IMR-90 (cell line): ENCODE data around the gene GIMAP8. TPM values are rescaled to one million over a fixed set of nuclear protein-coding genes. Genes with fewer than 3 reads are reported as not detected.

Source experiments
- ATAC-seq: fragments of 200-7000 bp; cut with Tn5 transposase; 2 replicates; pipeline ENCODE4 v1.9.1; 2020; ENCODE audit warnings: low read depth, mild to moderate bottlenecking, moderate library complexity
- BruUV-seq: library from RNA; stranded (reverse); fragments of 400-500 nt; replicated peaks from 2 replicates; lab custom pipeline; 2021; lab: Mats Ljungman, UMichigan
- CTCF ChIA-PET: fragments of 300-600 bp; formaldehyde crosslinking; extraction: SDS; loops from one replicate; lab custom pipeline; 2021; ENCODE audit warnings: antibody characterized with exemption; lab: Yijun Ruan, JAX
- POLR2A ChIA-PET: fragments of 300-600 bp; sonication (Branson Sonifier 250); formaldehyde crosslinking; loops from one replicate; lab custom pipeline; 2022; ENCODE audit warnings: antibody characterized with exemption; ENCODE audit not compliant: unreplicated experiment; lab: Charles Lee
- DNase-seq: peaks from one replicate; pipeline ENCODE4 v3.0.0; 2013
- H2AFZ ChIP-seq: replicated peaks from 2 replicates; pipeline ENCODE3; 2013; ENCODE audit warnings: low read length, mild to moderate bottlenecking; ENCODE audit not compliant: poor library complexity
- H2AK5ac ChIP-seq: 2 replicates; pipeline ENCODE4 v1.6.1; 2013; ENCODE audit warnings: low read depth, low read length, inconsistent platforms
- H2AK9ac ChIP-seq: replicated peaks from 2 replicates; pipeline ENCODE3; 2013; ENCODE audit warnings: mild to moderate bottlenecking, low read depth, low read length, moderate library complexity; ENCODE audit not compliant: poor library complexity
- H2BK120ac ChIP-seq: 2 replicates; pipeline ENCODE4 v1.6.1; 2013; ENCODE audit warnings: low read depth, low read length, inconsistent platforms
- H2BK15ac ChIP-seq: 3 replicates; pipeline ENCODE4 v1.6.1; 2013; ENCODE audit warnings: low read depth, low read length, inconsistent platforms
- H2BK20ac ChIP-seq: 2 replicates; pipeline ENCODE4 v1.6.1; 2013; ENCODE audit warnings: low read depth, mild to moderate bottlenecking, inconsistent platforms, low read length, moderate library complexity
- H2BK5ac ChIP-seq: 2 replicates; pipeline ENCODE4 v1.6.1; 2013; ENCODE audit warnings: mild to moderate bottlenecking, low read depth, low read length, inconsistent platforms; ENCODE audit not compliant: poor library complexity, severe bottlenecking
- H3K14ac ChIP-seq: replicated peaks from 2 replicates; pipeline ENCODE4 v1.6.1; 2013; ENCODE audit warnings: low read depth, low read length, inconsistent platforms
- H3K18ac ChIP-seq: 2 replicates; pipeline ENCODE4 v1.6.1; 2013; ENCODE audit warnings: low read depth, low read length, control low read depth
- H3K23ac ChIP-seq: 2 replicates; pipeline ENCODE4 v1.6.1; 2013; ENCODE audit warnings: low read depth, low read length, inconsistent platforms
- H3K27ac ChIP-seq: 2 replicates; pipeline ENCODE4 v1.5.1; 2013; ENCODE audit warnings: mild to moderate bottlenecking, control low read depth, low read length; ENCODE audit not compliant: insufficient read depth
- H3K27me3 ChIP-seq: 2 replicates; pipeline ENCODE4 v1.6.1; 2013; ENCODE audit warnings: low read length; ENCODE audit not compliant: control insufficient read depth, insufficient read depth
- H3K36me3 ChIP-seq: 2 replicates; pipeline ENCODE4 v1.6.1; 2013; ENCODE audit warnings: low read length, mixed read lengths; ENCODE audit not compliant: control insufficient read depth, insufficient read depth
- H3K4ac ChIP-seq: 2 replicates; pipeline ENCODE4 v1.6.1; 2013; ENCODE audit warnings: low read depth, low read length, inconsistent platforms
- H3K4me1 ChIP-seq: 2 replicates; pipeline ENCODE4 v1.6.1; 2013; ENCODE audit warnings: low read length, mixed read lengths; ENCODE audit not compliant: control insufficient read depth, insufficient read depth
- H3K4me2 ChIP-seq: 2 replicates; pipeline ENCODE4 v1.6.1; 2013; ENCODE audit warnings: low read depth, mild to moderate bottlenecking, control low read depth, low read length, moderate library complexity
- H3K4me3 ChIP-seq: 2 replicates; pipeline ENCODE4 v1.5.1; 2013; ENCODE audit warnings: low read depth, mild to moderate bottlenecking, control low read depth, low read length, moderate library complexity; ENCODE audit not compliant: insufficient read depth
- H3K56ac ChIP-seq: 2 replicates; pipeline ENCODE4 v1.6.1; 2013; ENCODE audit warnings: low read length, inconsistent platforms; ENCODE audit not compliant: insufficient read depth; ENCODE audit errors: extremely low read depth
- H3K79me1 ChIP-seq, 2 experiments: 2 replicates each; pipeline ENCODE4 v1.6.1; 2013; ENCODE audit warnings: low read length in 2 of 2, inconsistent platforms in 1 of 2, low read depth in 1 of 2
- H3K9ac ChIP-seq: 2 replicates; pipeline ENCODE4 v1.6.1; 2013; ENCODE audit warnings: low read depth, low read length, control low read depth
- H3K9me1 ChIP-seq: 2 replicates; pipeline ENCODE4 v1.6.1; 2013; ENCODE audit warnings: low read length, inconsistent platforms; ENCODE audit not compliant: insufficient read depth
- H3K9me3 ChIP-seq: 2 replicates; pipeline ENCODE4 v1.6.1; 2013; ENCODE audit warnings: low read length; ENCODE audit not compliant: control insufficient read depth, insufficient read depth
- H4K20me1 ChIP-seq: 2 replicates; pipeline ENCODE4 v1.6.1; 2013; ENCODE audit warnings: low read length, inconsistent platforms; ENCODE audit not compliant: insufficient read depth
- H4K5ac ChIP-seq: 2 replicates; pipeline ENCODE4 v1.6.1; 2013; ENCODE audit warnings: mild to moderate bottlenecking, low read depth, low read length, control low read depth
- H4K8ac ChIP-seq, 2 experiments: 2 replicates each; pipeline ENCODE4 v1.6.1; 2013; ENCODE audit warnings: low read depth in 2 of 2, low read length in 2 of 2, control low read depth in 1 of 2, inconsistent platforms in 1 of 2
- H4K91ac ChIP-seq: 2 replicates; pipeline ENCODE4 v1.6.1; 2013; ENCODE audit warnings: low read depth, low read length, inconsistent platforms; ENCODE audit not compliant: insufficient read depth
- BHLHE40 ChIP-seq: fragments of 150-350 bp; IDR thresholded peaks from 2 replicates; pipeline ENCODE4 v1.6.1; 2016; ENCODE audit warnings: mild to moderate bottlenecking, low read depth, low read length
- CEBPB ChIP-seq: IDR thresholded peaks from 2 replicates; pipeline ENCODE4 v1.6.1; 2012; ENCODE audit warnings: low read depth, low read length, improper control_type of control experiment
- CHD1 ChIP-seq: IDR thresholded peaks from 2 replicates; pipeline ENCODE4 v1.6.1; 2012; ENCODE audit warnings: low read depth, low read length, improper control_type of control experiment
- FOS ChIP-seq: fragments of 150-350 bp; IDR thresholded peaks from 2 replicates; pipeline ENCODE4 v1.6.1; 2016; ENCODE audit warnings: low read depth, low read length
- MAFK ChIP-seq: IDR thresholded peaks from 2 replicates; pipeline ENCODE4 v1.6.1; 2012; ENCODE audit warnings: low read depth, low read length, improper control_type of control experiment
- MAZ ChIP-seq: IDR thresholded peaks from 2 replicates; pipeline ENCODE4 v1.6.1; 2012; ENCODE audit warnings: low read depth, mild to moderate bottlenecking, low read length, improper control_type of control experiment, moderate library complexity, borderline replicate concordance
- MXI1 ChIP-seq: IDR thresholded peaks from 2 replicates; pipeline ENCODE4 v1.6.1; 2012; ENCODE audit warnings: low read depth, mild to moderate bottlenecking, low read length, moderate library complexity, borderline replicate concordance
- NFE2L2 ChIP-seq: fragments of 150-350 bp; IDR thresholded peaks from 2 replicates; pipeline ENCODE4 v1.6.1; 2016; ENCODE audit warnings: low read depth, mild to moderate bottlenecking, low read length
- POLR2A ChIP-seq: IDR thresholded peaks from 2 replicates; pipeline ENCODE4 v1.6.1; 2012; ENCODE audit warnings: mild to moderate bottlenecking, low read depth, low read length
- RAD21 ChIP-seq: IDR thresholded peaks from 2 replicates; pipeline ENCODE4 v1.6.1; 2012; ENCODE audit warnings: low read length, improper control_type of control experiment
- RCOR1 ChIP-seq: IDR thresholded peaks from 2 replicates; pipeline ENCODE4 v1.6.1; 2012; ENCODE audit warnings: mild to moderate bottlenecking, low read length, improper control_type of control experiment; ENCODE audit not compliant: insufficient replicate concordance
- RFX5 ChIP-seq: IDR thresholded peaks from 2 replicates; pipeline ENCODE4 v1.8.0; 2012; ENCODE audit warnings: low read depth, mild to moderate bottlenecking, low read length, moderate library complexity
- SMC3 ChIP-seq: fragments of 150-350 bp; IDR thresholded peaks from 2 replicates; pipeline ENCODE4 v1.6.1; 2016; ENCODE audit warnings: low read depth, mild to moderate bottlenecking, antibody characterized with exemption, low read length, moderate library complexity
- WGBS, 2 experiments: methylation state at CpG; one replicate each; pipeline versions ENCODE4 v1.1.5 to v1.1.7; 2013; ENCODE audit warnings: missing lambda C conversion rate in 2 of 2; ENCODE audit not compliant: insufficient read length in 1 of 2; ENCODE audit errors: extremely low coverage in 2 of 2; 5-methylcytosine and 5-hydroxymethylcytosine counted together
- dilution Hi-C: fragments of 300-500 bp; cut with HindIII; formaldehyde crosslinking; loops from one replicate; pipeline ENCODE4 v1.14.3; 2018; ENCODE audit warnings: low sequenced_read_pairs; ENCODE audit not compliant: unreplicated experiment
- in situ Hi-C: fragments of 300-500 bp; cut with MboI; formaldehyde crosslinking; loops from 3 replicates; pipeline ENCODE4 v1.14.3; 2019; ENCODE audit warnings: low sequenced_read_pairs, inconsistent platforms, mixed read lengths
- intact Hi-C: fragments of 100-400 bp; cut with micrococcal nuclease; formaldehyde crosslinking; loops from 2 replicates; pipeline ENCODE4 v1.10.0; 2022
- polyA plus RNA-seq, 3 experiments: library from polyadenylated mRNA; depleted of rRNA; stranded (reverse); fragments of >200 nt; gene quantifications; 2 replicates each; pipeline ENCODE4 v1.2.3, GENCODE V29; 2012; ENCODE audit warnings: low replicate concordance in 1 of 3
- total RNA-seq: library from RNA; depleted of rRNA; stranded (reverse); fragments of >200 nt; gene quantifications from 2 replicates; pipeline ENCODE4 v1.2.3, GENCODE V29; 2012
- TF ChIP-seq, protein P1 (sequence below): fragments of 150-350 bp; IDR thresholded peaks from 2 replicates; pipeline ENCODE4 v1.6.1; 2016; ENCODE audit warnings: low read depth, mild to moderate bottlenecking, low read length, moderate library complexity, borderline replicate concordance
- TF ChIP-seq, protein P2 (sequence below): fragments of 150-350 bp; IDR thresholded peaks from 2 replicates; pipeline ENCODE4 v1.6.1; 2017; ENCODE audit warnings: mild to moderate bottlenecking, antibody characterized with exemption, low read length, low read depth

GIMAP8 gene
- total and polyA plus RNA-seq, 2 of the 4 experiments (the other 2 are of a cell fraction): not detected

DNA sequence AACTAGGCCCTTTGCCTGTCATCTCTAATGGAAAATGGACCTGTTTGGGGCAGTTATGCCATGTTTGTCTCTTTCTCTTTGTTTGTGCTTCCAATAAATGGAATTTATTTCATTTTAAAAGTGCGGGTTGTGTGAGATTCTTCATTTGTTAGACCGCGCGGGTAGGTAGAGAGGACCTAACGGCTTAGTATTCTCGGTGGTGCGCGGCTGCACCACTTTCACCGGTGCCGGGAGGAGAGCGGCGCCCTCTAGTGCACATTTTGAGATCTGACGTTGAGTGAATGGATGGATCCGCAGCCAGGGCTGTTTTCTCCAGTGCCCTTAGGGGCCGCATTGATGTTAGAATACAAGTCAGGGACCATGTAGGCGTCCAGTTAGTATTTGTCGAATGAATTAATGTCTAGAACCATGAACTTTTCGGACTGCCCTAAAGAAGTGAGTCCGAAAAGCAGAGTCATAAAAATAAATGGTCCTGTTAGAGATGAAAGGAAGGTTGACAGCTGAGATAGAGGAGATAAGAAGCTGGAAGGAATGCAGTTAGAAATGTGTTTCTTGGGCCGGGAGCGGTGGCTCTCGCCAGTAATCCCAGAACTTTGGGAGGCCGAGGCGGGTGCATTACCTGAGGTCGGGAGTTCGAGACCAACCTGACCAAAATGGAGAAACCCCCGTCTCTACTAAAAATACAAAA lies 29.3 kb upstream of the GIMAP8 start:
- intact Hi-C loops (loop anchor here (1.0 to 2.0 kb wide), 3 partner anchors 42 to 135 kb away; partner anchors contain the start of gene ZNF775), in situ Hi-C loops (loop anchor here (25.0 kb wide), 2 partner anchors 559 to 566 kb away; partner anchors contain the start of genes ATP6V0E2, KCNH2 and NOS3), dilution Hi-C loops (no loop called here)
- BruUV-seq: no TSS peak
- Histone ChIP-seq H3K9ac (no peak overlapping the region), H2AK9ac (no peak overlapping the region), H3K23ac (no peak overlapping the region), H2AK5ac (no peak overlapping the region), H4K20me1 (no peaks in the 10 kb centered on the region), H2BK15ac (no peak overlapping the region), H3K4me1 (no peaks in the 10 kb centered on the region), H4K8ac (no peak overlapping the region), H4K5ac (no peak overlapping the region), H2BK5ac (no peak overlapping the region), H2BK120ac (no peak overlapping the region), H3K4me2 (no peak overlapping the region), H3K27me3 (no peaks in the 10 kb centered on the region), H3K14ac (no peak overlapping the region), H2BK20ac (no peak overlapping the region), H3K4ac (no peak overlapping the region), H3K56ac (no peak overlapping the region), H3K9me3 (no peaks in the 10 kb centered on the region), H3K79me1 (no peaks in the 10 kb centered on the region), H3K4me3 (no peak overlapping the region), H3K18ac (no peak overlapping the region), H3K9me1 (no peaks in the 10 kb centered on the region), H3K36me3 (no peaks in the 10 kb centered on the region), H3K27ac (no peak overlapping the region), H4K91ac (no peak overlapping the region), H2AFZ (peak overlapping the region; percentile 29)
- WGBS, 2 experiments: 3% methylated on average over 14 of the region's 27 CpGs; no CpG with 5 or more reads in 1 of the 2 experiments
- ChIA-PET CTCF (interaction anchor here (0.6 to 1.0 kb wide), 2 partner anchors 15 to 24 kb away, joined by 3 to 4 read pairs; no protein-coding TSS in a partner anchor), POLR2A (no interaction called here)
- DNase-seq (peak; percentile 58), ATAC-seq (peak; percentile 99)
- no peak for TF ChIP-seq NFE2L2
- TF ChIP-seq FOS: no peak
- no peak for TF ChIP-seq MAZ
- TF ChIP-seq RAD21: peak; percentile 86
- TF ChIP-seq CHD1: no peak
- TF ChIP-seq MXI1: no peak
- TF ChIP-seq, protein P1, sequence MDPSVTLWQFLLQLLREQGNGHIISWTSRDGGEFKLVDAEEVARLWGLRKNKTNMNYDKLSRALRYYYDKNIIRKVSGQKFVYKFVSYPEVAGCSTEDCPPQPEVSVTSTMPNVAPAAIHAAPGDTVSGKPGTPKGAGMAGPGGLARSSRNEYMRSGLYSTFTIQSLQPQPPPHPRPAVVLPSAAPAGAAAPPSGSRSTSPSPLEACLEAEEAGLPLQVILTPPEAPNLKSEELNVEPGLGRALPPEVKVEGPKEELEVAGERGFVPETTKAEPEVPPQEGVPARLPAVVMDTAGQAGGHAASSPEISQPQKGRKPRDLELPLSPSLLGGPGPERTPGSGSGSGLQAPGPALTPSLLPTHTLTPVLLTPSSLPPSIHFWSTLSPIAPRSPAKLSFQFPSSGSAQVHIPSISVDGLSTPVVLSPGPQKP: no peak
- no peak for TF ChIP-seq MAFK
- TF ChIP-seq, protein P2, sequence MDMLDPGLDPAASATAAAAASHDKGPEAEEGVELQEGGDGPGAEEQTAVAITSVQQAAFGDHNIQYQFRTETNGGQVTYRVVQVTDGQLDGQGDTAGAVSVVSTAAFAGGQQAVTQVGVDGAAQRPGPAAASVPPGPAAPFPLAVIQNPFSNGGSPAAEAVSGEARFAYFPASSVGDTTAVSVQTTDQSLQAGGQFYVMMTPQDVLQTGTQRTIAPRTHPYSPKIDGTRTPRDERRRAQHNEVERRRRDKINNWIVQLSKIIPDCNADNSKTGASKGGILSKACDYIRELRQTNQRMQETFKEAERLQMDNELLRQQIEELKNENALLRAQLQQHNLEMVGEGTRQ: no peak
- TF ChIP-seq CEBPB: no peak
- TF ChIP-seq RCOR1: no peak
- TF ChIP-seq RFX5: no peak
- no peak for TF ChIP-seq BHLHE40
- TF ChIP-seq SMC3: peak; percentile 88
- no peak for TF ChIP-seq POLR2A
